ENCODE measurements around the gene HAPLN2.

HAPLN2 gene

DNA sequence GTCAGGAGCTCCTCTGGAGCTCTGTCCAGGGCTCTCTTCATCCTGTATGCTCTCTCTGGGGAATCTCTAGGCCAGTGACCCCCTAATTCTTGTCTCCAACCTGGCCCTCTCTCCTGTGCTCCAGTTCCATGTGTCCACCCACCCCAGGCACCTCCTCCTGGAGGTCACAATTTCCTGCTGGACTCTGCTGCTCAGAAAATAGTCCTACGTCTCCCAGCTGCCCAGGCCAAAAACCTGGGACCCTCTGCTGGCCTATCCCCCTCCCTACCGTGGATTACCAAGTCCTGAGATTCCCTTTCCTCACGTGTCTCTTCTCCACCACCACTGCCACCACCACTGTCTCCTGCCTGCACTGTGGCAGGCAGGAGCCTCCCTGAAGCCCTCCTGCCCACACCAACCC lies 46.3 kb downstream of the HAPLN2 start:
- no peaks in the 10 kb centered on the region for H3K36me3 ChIP-seq (ENCODE audit: control insufficient read depth, insufficient read depth, low read length)
- TF ChIP-seq, protein P1, sequence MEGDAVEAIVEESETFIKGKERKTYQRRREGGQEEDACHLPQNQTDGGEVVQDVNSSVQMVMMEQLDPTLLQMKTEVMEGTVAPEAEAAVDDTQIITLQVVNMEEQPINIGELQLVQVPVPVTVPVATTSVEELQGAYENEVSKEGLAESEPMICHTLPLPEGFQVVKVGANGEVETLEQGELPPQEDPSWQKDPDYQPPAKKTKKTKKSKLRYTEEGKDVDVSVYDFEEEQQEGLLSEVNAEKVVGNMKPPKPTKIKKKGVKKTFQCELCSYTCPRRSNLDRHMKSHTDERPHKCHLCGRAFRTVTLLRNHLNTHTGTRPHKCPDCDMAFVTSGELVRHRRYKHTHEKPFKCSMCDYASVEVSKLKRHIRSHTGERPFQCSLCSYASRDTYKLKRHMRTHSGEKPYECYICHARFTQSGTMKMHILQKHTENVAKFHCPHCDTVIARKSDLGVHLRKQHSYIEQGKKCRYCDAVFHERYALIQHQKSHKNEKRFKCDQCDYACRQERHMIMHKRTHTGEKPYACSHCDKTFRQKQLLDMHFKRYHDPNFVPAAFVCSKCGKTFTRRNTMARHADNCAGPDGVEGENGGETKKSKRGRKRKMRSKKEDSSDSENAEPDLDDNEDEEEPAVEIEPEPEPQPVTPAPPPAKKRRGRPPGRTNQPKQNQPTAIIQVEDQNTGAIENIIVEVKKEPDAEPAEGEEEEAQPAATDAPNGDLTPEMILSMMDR (IDR thresholded peaks at IDR 0.05; ENCODE audit: insufficient read depth, low read length, poor library complexity, severe bottlenecking) = no peak
- no peak for DNase-seq (ENCODE audit: extremely low read depth, insufficient read length)
- peaks cover 2% of the 10 kb centered on the region; the same call in 1 of the 2 replicates for H3K27me3 ChIP-seq (replicated peaks; ENCODE audit: control insufficient read depth, insufficient read depth, low read length)
- H3K4me3 ChIP-seq (replicated peaks; ENCODE audit: low read depth, low read length) = no peak overlapping the region

DNA sequence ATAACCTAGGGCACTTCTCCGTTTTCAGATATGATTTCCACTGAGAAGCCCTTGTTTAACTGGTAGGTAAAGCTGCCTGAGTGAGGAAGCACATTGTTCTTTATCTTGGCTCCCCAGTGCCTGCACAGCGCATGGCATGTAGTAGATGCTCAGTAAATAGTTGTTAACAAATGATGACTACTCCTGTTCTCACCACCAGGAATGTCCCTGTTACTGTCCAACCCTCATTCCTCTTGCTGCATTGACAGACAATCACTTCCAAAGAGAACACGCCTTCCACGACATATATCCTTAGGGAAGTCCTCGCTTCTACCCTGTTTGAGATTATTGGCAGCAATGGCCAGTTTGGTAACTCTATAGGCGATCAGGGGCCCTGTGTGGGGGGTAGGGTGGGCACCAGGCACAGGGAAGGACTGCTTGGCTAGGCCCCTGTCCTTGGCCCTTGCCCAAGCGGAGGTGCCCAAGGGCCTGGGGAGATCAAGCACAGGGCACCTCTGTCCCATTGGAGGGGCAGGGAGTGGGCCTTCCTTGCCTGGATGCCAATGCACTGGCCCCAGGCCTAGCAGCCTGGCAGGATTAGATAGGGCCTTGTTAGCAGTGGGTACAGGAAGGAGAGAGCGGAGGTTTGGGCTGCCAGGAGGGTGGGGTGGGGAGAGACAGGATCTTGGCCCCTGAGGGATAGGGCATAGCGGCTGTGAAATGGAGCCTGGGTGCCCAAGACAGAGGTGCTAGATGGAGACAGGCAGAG lies 47.8 kb downstream of the HAPLN2 start:
- no peak overlapping the region for H3K4me3 ChIP-seq (replicated peaks; ENCODE audit: low read depth, low read length)
- TF ChIP-seq, protein P1 (IDR thresholded peaks at IDR 0.05; ENCODE audit: insufficient read depth, low read length, poor library complexity, severe bottlenecking) = no peak
- H3K27me3 ChIP-seq (replicated peaks; ENCODE audit: control insufficient read depth, insufficient read depth, low read length) = peaks cover 2% of the 10 kb centered on the region; the same call in 1 of the 2 replicates
- no peaks in the 10 kb centered on the region for H3K36me3 ChIP-seq (ENCODE audit: control insufficient read depth, insufficient read depth, low read length)
- DNase-seq (ENCODE audit: extremely low read depth, insufficient read length) = no peak

DNA sequence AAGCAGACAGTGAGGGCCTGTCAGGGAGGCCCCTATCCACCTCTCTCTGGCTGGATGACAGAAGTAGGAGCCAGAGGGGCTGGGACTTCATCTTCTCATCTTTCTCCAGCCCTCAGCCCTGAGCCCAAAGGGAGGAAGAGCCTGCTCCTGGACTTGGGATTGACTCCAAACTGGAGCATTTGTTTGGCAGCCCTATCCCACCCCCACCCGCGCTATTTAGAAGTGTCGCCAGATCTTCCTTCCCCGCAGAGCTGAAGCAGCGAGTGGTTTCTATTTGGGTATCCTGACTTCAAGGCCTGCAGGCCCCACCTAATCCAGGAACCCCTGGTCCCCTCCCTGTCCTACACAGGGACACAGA lies 48.4 kb downstream of the HAPLN2 start:
- no peak for DNase-seq (ENCODE audit: extremely low read depth, insufficient read length)
- no peaks in the 10 kb centered on the region for H3K36me3 ChIP-seq (ENCODE audit: control insufficient read depth, insufficient read depth, low read length)
- H3K4me3 ChIP-seq (replicated peaks; ENCODE audit: low read depth, low read length) = no peak overlapping the region
- peaks cover 2% of the 10 kb centered on the region; the same call in 1 of the 2 replicates for H3K27me3 ChIP-seq (replicated peaks; ENCODE audit: control insufficient read depth, insufficient read depth, low read length)
- TF ChIP-seq, protein P1 (IDR thresholded peaks at IDR 0.05; ENCODE audit: insufficient read depth, low read length, poor library complexity, severe bottlenecking) = no peak

DNA sequence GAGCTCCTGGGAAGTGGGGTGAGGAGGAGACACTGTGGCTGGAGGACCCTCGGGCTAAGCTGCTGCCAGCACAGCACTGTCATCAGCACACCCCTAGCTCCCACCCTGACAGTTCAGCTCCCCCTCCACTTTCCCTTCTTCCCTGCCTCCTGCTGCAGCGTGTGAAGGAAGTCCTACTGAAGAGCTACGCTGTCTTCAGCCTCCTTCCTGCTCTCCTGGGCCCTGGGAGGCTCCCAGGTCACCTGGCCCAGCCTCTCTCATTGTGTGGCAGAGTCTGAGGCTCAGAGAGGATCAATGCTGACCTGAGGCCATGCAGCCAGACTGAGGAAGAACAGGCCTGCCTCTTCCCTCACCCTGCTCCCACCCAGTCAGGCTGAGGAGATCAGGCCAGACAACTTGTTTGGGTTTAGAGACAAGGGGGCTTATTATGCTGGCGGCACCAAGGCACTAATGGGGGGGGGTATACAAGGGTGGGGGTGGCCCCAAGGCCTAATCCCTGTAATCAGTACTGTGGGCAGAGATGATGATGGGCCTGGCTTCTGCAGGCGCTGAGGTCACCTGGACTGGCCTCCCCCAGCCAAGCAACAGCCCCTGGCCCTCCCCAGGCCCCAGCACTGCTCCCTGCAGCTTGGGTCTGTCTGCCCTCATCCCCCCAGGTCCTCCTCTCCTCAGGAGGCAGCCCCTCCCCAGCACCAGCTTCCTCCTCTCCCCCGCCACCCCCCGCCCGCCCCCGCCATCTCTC lies 48.9 kb downstream of the HAPLN2 start:
- TF ChIP-seq, protein P1 (IDR thresholded peaks at IDR 0.05; ENCODE audit: insufficient read depth, low read length, poor library complexity, severe bottlenecking) = no peak
- H3K36me3 ChIP-seq (ENCODE audit: control insufficient read depth, insufficient read depth, low read length) = no peaks in the 10 kb centered on the region
- no peak for DNase-seq (ENCODE audit: extremely low read depth, insufficient read length)
- peaks cover 2% of the 10 kb centered on the region; the same call in 1 of the 2 replicates for H3K27me3 ChIP-seq (replicated peaks; ENCODE audit: control insufficient read depth, insufficient read depth, low read length)
- H3K4me3 ChIP-seq (replicated peaks; ENCODE audit: low read depth, low read length) = no peak overlapping the region

DNA sequence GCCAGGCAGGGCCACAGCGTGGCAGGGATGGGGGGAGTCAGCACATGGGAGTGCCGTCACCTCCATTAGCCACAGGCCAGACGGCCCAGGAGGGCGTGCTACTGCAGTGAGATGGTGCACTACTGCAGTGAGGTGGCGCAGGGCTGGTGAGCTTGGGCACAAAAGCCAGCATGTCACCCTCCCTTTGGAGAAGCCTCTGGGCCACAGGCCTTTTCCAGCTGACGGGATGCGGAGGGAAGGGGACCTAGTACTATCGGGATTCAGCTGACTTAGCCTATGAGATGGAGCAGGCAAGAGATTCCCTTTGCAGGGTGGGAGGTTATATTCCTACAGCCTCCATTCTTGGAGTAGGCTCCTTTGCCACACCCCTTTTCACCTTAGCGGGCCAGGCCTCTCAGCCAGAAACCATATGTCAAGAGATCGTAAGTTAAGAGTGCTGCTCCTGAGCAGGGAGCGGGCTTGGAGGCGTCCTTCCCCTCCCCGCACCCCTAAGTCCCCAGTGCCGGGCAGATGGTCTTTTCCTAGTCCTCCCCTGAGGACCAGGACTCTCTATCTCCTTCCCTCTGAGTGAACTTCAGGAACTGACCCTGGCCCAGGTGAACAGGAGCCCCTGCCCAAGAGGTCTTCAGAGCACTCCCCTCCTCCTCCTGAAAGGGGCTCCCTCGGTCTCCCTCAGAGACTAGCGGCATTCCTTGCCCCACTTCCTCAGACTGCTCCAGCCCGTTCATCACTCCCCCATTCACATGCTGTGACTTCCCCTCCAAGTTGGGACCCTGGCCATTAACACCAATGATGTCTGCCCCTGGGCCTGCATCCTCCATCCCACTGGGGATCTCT lies 49.8 kb downstream of the HAPLN2 start:
- H3K4me3 ChIP-seq (replicated peaks; ENCODE audit: low read depth, low read length) = no peak overlapping the region
- DNase-seq (ENCODE audit: extremely low read depth, insufficient read length) = no peak
- H3K36me3 ChIP-seq (ENCODE audit: control insufficient read depth, insufficient read depth, low read length) = no peaks in the 10 kb centered on the region
- H3K27me3 ChIP-seq (replicated peaks; ENCODE audit: control insufficient read depth, insufficient read depth, low read length) = peaks cover 2% of the 10 kb centered on the region; the same call in 1 of the 2 replicates
- TF ChIP-seq, protein P1 (IDR thresholded peaks at IDR 0.05; ENCODE audit: insufficient read depth, low read length, poor library complexity, severe bottlenecking) = no peak
